GM12878 (cell line): Measurements from ENCODE around the gene RBM8A. TPM values are rescaled to one million over a fixed set of nuclear protein-coding genes. Genes with fewer than 3 reads are reported as not detected.
A peak's percentile ranks its signal among the peaks of the same experiment; 100 is the strongest.

Experiments used
- ATF2 ChIP-seq: IDR thresholded peaks from 2 replicates; pipeline ENCODE4 v1.6.1; 2012; ENCODE audit warnings: low read length, inconsistent platforms
- ATF7 ChIP-seq: fragments of 450-650 bp; IDR thresholded peaks from 2 replicates; pipeline ENCODE4 v1.6.1; 2016; ENCODE audit warnings: low read depth, mild to moderate bottlenecking
- BHLHE40 ChIP-seq, 2 experiments: fragments of 450-650 bp in 1 of 2; IDR thresholded peaks; 2 replicates each; pipeline ENCODE4 v1.6.1; 2011 to 2017; ENCODE audit warnings: low read depth in 2 of 2, borderline replicate concordance in 1 of 2, improper control_type of control experiment in 1 of 2, low read length in 1 of 2, mild to moderate bottlenecking in 1 of 2
- CREB1 ChIP-seq: IDR thresholded peaks from 2 replicates; pipeline ENCODE4 v1.6.1; 2012; ENCODE audit warnings: low read depth, mild to moderate bottlenecking, inconsistent platforms
- EP300 ChIP-seq, 2 experiments: fragments of 150-350 bp in 1 of 2; IDR thresholded peaks; 2 replicates each; pipeline ENCODE4 v1.6.1; 2011 to 2012; ENCODE audit warnings: low read depth in 2 of 2, low read length in 2 of 2, borderline replicate concordance in 1 of 2, improper control_type of control experiment in 1 of 2, inconsistent platforms in 1 of 2; ENCODE audit not compliant: control insufficient read depth in 1 of 2
- FOXK2 ChIP-seq: fragments of 450-650 bp; IDR thresholded peaks from 2 replicates; pipeline ENCODE4 v1.6.1; 2017; ENCODE audit warnings: mild to moderate bottlenecking, moderate library complexity
- HDAC2 ChIP-seq: fragments of 200-600 bp; sonication (generic); IDR thresholded peaks from 2 replicates; pipeline ENCODE4 v1.6.1; 2017
- IRF4 ChIP-seq: IDR thresholded peaks from 2 replicates; pipeline ENCODE4 v1.6.1; 2011; ENCODE audit warnings: low read depth, low read length
- MLLT1 ChIP-seq: fragments of 450-650 bp; IDR thresholded peaks from 2 replicates; pipeline ENCODE4 v1.6.1; 2016; ENCODE audit warnings: mild to moderate bottlenecking
- MYB ChIP-seq: fragments of 150-350 bp; IDR thresholded peaks from 2 replicates; pipeline ENCODE4 v1.6.1; 2014; ENCODE audit warnings: mild to moderate bottlenecking, low read depth, low read length, borderline replicate concordance
- PBX3 ChIP-seq: IDR thresholded peaks from 2 replicates; pipeline ENCODE4 v1.6.1; 2011; ENCODE audit warnings: mild to moderate bottlenecking, low read depth, low read length, moderate library complexity; ENCODE audit not compliant: insufficient replicate concordance
- POLR2AphosphoS5 ChIP-seq: IDR thresholded peaks from 2 replicates; pipeline ENCODE4 v1.6.1; 2011; ENCODE audit warnings: mild to moderate bottlenecking, low read length, inconsistent platforms
- POU2F2 ChIP-seq: IDR thresholded peaks from 3 replicates; pipeline ENCODE4 v1.6.1; 2011; ENCODE audit warnings: low read depth, mild to moderate bottlenecking, low read length, borderline replicate concordance
- RELB ChIP-seq: fragments of 450-650 bp; IDR thresholded peaks from 2 replicates; pipeline ENCODE4 v1.6.1; 2017; ENCODE audit warnings: low read depth, mild to moderate bottlenecking, moderate library complexity
- RUNX3 ChIP-seq: IDR thresholded peaks from 2 replicates; pipeline ENCODE4 v1.6.1; 2012; ENCODE audit warnings: low read length, inconsistent platforms
- SMAD5 ChIP-seq: IDR thresholded peaks from 2 replicates; pipeline ENCODE4 v1.6.1; 2016; ENCODE audit warnings: antibody characterized with exemption, low read depth
- USF2 ChIP-seq: IDR thresholded peaks from 2 replicates; pipeline ENCODE4 v1.6.1; 2011; ENCODE audit warnings: low read depth, low read length, improper control_type of control experiment, borderline replicate concordance
- ZNF687 ChIP-seq: fragments of 450-650 bp; IDR thresholded peaks from 2 replicates; pipeline ENCODE4 v1.6.1; 2017; ENCODE audit warnings: mild to moderate bottlenecking, moderate library complexity
- polyA plus RNA-seq, 11 experiments: library from polyadenylated mRNA; depleted of rRNA in 4 of 11; unstranded in 6 of 11; stranded (reverse) in 5 of 11; fragments of >200 nt; fragmentation: Nextera tagmentation in 4 of 11; fragmentation: Illumina TruSeq in 1 of 11; extraction: Ambion mirVana in 4 of 11; extraction: Trizol in 1 of 11; gene quantifications; 1 replicate in 1 of 11; 2 replicates in 10 of 11; pipeline versions ENCODE4 v1.2.1 to v1.2.3, GENCODE V29; 2011 to 2016; ENCODE audit warnings: inconsistent platforms in 2 of 11, missing spikeins in 2 of 11, low read depth in 1 of 11
- total RNA-seq, 4 experiments: library from RNA; depleted of rRNA in 3 of 4; stranded (reverse); fragments of >200 nt in 3 of 4; fragmentation: Illumina TruSeq in 1 of 4; extraction: Trizol in 1 of 4; gene quantifications; 2 replicates each; pipeline versions ENCODE4 v1.2.1 to v1.2.3, GENCODE V29; 2013 to 2021

Gene RBM8A
- total and polyA plus RNA-seq, 10 of the 15 experiments (the other 5 are each of a cell fraction or from before 2014, with no cell fraction given), result 110 to 1,248 (median 248) TPM

GRCh38 chr1:145957443-145958319, 30.4 kb upstream of the RBM8A start, which contains the start of gene LIX1L (continued):
- TF ChIP-seq POU2F2, result no peak; the same call in 2 of the 3 replicates
- TF ChIP-seq PBX3, result peak; percentile 97
- TF ChIP-seq EP300 (IDR thresholded peaks at IDR 0.05; ENCODE audit: borderline replicate concordance in 1 of 2, control insufficient read depth in 1 of 2, low read depth in 2 of 2, low read length in 2 of 2), result no peak
- no peak for TF ChIP-seq RUNX3
- TF ChIP-seq FOXK2, result no peak
- TF ChIP-seq IRF4, result no peak
- no peak for TF ChIP-seq ATF7
- no peak for TF ChIP-seq ATF2
- no peak for TF ChIP-seq MLLT1
- TF ChIP-seq USF2, result no peak
- TF ChIP-seq ZNF687, result 0 out of 2 replicates have a peak, but pooled peaks have one; percentile 46
- TF ChIP-seq POLR2AphosphoS5, result peak; percentile 72
- peak; percentile 52; the same call in 1 of the 2 replicates for TF ChIP-seq CREB1
- no peak for TF ChIP-seq MYB
- TF ChIP-seq RELB, result peak; percentile 72
- peak in 1 of 2 experiments; percentile 70; a peak in 2 of 4 replicates for TF ChIP-seq BHLHE40 (IDR thresholded peaks at IDR 0.05; ENCODE audit: borderline replicate concordance in 1 of 2, low read depth in 2 of 2, low read length in 1 of 2)
- peak; percentile 52; the same call in 1 of the 2 replicates for TF ChIP-seq SMAD5
- TF ChIP-seq HDAC2, result no peak
